Daoy (cell line): Measurements from ENCODE around the gene NRCAM. TPM values are rescaled to one million over a fixed set of nuclear protein-coding genes. Genes with fewer than 3 reads are reported as not detected.

Experiments
- DNase-seq: peaks from one replicate; pipeline ENCODE4 v3.0.0-alpha.2; 2015; ENCODE audit warnings: low read depth
- total RNA-seq: library from RNA; depleted of rRNA; stranded (reverse); fragments of >200 nt; shearing (Covaris generic); gene quantifications from 2 replicates; pipeline ENCODE4 v1.2.3, GENCODE V29; 2014

The NRCAM gene
- total RNA-seq, 1 experiment from 2014 or later: 0.11 TPM

DNA sequence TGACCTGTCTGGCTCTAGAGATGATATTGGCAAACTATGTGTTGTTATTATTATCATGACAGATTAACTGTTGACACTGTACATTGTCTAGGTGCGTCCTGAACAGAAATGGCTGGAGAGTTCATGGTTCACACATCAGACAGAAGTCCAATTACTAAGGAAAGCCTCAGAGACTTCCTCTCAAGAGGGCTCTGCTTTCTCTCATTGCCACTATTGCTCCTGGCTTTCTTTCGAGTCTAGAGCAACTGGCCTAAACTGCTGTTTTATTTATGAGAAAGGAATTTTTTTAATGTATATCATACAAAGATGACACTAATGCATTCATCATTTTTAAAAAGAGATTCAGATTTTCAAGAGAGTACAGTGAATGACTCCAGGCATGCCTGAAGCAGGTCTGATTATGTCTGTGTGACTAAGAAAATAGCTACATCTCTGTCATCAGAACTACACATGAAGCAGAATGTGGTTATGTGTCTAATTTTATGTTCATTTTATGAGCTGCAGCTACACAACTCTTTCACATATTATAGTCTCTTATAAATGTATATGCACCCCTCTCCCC, 30.4 kb downstream of the NRCAM start:
- DNase-seq: no peak

GRCh38 chr7:108424013-108424412, 32.2 kb downstream of the NRCAM start:
- DNase-seq: no peak

GRCh38 chr7:108423089-108423989, 32.9 kb downstream of the NRCAM start:
- DNase-seq: no peak

GRCh38 chr7:108421720-108422331, 34.4 kb downstream of the NRCAM start:
- DNase-seq: no peak

- peak; percentile 57 for DNase-seq
Observed at GRCh38 chr7:108419961-108420908, 36.0 kb downstream of the NRCAM start.

DNA sequence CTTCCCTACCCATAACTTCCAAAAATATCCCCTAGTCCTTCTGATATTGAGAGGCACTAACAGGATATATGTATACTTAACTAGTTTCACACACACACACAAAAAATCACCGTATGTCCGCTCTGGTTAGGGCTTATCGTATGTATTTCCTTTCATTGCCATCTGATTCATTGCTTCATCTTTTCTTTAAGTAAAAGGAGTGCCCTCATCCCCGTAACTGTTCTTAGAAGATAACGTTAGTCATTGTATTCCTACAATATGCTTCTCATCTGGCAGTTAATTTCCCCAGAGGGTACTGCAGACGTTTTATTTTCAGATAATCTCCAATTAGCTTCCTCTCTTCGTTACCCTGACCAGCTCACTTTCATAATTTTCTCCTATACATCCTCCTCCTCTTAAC, 37.3 kb downstream of the NRCAM start:
- no peak for DNase-seq

- DNase-seq: no peak
Observed at GRCh38 chr7:108417926-108418325, 38.3 kb downstream of the NRCAM start.

- DNase-seq: no peak
Observed at GRCh38 chr7:108417144-108417543, 39.1 kb downstream of the NRCAM start.

GRCh38 chr7:108415821-108416536, 40.3 kb downstream of the NRCAM start:
- peak; percentile 83 for DNase-seq

- DNase-seq: no peak
Observed at GRCh38 chr7:108415084-108415483, 41.2 kb downstream of the NRCAM start.

DNA sequence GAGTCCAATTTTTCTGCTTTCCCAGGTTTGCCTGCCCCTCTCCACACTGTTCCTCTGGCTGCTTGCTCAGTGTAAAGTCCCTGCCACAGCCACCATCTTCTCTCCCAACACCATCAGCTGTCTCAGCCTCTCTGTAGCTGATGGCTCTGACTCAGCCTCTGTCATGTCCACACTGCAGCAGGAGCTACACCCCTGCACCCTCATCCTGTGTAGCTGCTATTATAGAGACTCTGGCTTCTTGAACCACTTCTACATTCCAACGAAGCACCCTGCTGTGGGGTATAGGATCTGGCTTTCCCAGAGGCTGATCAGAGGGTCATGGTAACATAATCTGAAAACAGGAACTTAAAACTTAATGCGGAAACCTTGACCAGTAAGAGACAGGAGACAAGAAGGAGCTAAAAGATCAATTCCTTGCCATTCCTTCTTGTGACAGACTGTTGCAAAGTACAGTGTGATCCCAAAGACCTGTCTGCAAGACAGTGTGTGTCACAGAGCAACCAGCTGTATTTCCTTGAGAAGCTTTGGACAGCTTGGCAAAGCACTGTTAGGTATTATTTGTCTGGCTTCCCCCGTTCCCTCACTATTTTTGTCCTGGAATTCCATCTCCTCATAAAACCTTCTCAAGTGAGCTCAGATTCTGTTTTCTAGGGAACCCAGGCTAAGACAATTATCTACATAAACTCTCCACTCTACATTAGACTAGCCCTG, 42.3 kb downstream of the NRCAM start:
- peak; percentile 93 for DNase-seq

DNA sequence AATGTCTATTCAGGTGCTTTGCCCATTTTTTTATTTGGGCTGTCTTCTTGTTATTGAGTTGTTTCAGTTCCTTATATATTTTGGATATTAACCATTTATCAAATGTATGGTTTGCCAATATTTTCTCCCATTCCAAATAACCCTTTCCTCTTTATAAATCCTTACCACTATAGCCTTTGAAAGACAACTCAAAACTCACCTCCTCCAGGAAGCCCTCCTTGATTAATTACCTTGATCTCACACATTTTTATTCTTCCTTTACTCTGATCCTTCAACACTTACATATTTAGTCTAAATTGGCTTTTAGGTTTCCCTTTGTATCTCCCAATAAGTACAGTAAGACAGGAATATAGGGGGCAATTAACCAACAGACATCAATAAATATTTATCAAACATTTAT, 42.9 kb downstream of the NRCAM start:
- DNase-seq: no peak

GRCh38 chr7:108409146-108409545, 47.1 kb downstream of the NRCAM start:
- DNase-seq: no peak

DNA sequence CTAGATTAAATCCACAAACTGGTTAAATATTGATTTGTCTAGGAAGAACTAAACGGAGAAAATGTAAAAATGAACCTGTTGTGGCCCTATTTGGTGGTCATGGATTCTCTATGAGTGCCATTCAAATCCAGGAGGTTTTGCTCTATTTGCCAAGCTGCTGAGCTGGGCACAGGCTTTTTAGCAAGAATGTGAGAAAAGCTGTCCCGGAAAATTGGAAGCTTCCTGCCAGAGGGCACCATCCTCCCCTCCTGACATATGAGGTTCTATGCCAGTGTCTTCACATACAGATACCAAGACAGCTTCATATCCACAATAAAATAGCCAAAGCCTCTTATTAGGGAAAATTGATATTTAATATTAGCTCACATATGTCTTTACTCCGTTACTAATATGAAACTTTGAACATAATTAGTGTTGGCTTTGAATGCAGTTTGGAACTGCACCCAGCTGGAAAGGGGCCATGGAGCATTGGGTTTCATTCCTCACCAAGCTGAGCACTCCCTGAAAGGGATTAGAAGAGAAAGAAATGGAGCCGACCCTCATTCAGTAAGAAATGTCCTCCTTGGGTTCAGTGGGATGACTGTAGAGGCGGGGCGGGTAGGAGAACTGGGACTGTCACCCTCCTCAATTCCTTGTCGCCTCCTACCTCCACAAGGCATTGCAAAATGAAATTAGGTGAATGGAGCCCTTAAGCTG, 47.8 kb downstream of the NRCAM start:
- DNase-seq: no peak

DNA sequence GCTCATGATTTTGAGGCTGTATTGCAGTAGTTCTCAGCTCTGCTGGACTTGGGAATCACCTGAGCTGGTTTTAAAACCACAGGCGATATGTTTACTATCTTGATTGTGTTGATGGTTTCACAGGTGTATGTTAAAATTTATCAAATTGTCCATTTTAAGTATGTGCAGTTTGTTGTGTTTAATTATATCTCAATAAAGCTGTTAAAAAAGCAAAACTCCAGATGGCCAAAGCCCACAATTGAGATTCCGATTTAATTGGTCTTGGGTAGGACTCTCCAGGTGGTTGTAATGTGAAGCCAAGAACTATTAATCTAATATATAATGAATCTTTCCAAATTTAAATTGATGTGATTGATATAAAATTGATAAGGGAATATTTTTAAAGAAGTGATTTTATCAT, 48.6 kb downstream of the NRCAM start:
- no peak for DNase-seq

DNA sequence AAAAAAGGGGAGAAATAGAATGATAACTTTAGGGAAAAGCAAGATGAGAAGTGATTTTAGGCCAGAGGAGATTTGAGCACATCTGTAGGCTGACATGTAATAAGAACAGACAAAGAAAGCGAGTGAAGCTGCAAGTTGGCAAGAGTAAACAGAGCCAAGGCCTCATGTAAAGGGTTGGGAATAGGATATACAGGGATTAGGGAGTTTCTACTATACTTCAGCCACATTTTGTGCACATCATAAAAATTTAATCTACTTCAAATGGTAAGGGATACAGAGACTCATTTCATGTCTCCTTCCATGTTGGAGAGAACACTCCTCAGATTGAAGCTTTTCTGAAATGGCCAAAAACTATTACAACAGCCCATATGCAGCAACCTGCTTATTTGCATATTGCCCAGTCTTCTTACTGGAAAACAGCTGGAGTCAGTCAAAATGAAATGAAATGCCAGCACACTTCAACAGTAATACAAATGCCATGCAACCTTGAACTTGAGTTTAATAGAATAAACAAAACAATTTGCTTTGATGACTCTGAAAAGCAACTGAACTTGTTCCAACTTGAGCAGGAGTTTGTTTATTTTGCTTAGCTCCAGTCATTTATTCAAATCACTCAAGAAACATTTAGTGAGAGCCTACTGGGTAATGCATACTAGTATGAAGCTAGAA, 49.9 kb downstream of the NRCAM start:
- DNase-seq: no peak

GRCh38 chr7:108404509-108405420, 51.5 kb downstream of the NRCAM start:
- no peak for DNase-seq

DNA sequence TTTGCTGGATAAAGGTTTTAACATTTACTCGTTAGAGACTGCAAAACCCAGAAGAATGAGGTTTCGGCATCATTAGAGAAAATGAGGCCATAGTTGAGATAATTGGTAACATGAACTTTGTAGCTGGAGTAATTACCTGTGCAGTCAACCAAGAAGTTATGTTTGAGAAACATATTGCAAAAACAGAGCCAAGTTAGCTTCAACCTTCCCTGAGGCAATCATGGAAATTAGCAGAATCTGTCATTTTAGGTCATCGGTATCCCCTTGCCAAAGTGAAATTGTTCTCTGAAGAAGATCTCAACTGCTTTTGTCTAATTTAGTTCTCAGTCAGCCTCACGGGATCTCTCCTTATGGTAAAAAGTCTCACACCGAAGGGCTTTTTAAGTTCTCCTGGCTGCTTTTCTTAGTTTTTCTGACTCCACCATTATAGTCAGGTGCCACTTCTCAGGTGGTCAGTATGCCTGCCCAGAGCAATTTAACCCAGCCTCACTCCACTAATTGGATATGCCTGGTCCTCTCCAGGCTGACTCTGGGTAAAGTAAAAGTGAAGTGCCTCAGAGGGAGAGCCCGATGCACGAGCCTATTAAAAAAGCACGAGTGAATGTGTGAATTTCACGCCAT, 52.5 kb downstream of the NRCAM start:
- DNase-seq: no peak
